SK-MEL-5 (cell line): ENCODE measurements around the gene MADD. TPM values are rescaled to one million over a fixed set of nuclear protein-coding genes. Genes with fewer than 3 reads are reported as not detected.
"Not testable (repeated sequence)": the region's sequence is repeated elsewhere in the genome, so short reads cannot be mapped to it uniquely, and the experiment has no call there.

Experiments
- DNase-seq: peaks from one replicate; pipeline ENCODE4 v3.0.0-alpha.2; 2016; ENCODE audit warnings: low read depth, low spot score
- in situ Hi-C: cut with HindIII; loops from 2 replicates; pipeline ENCODE4 v1.10.0; 2016; ENCODE audit warnings: low sequenced_read_pairs, high pct_unique_total_duplicates, low pct_unique_long_range_greater_than_20kb
- total RNA-seq: library from RNA; depleted of rRNA; stranded (reverse); fragments of >200 nt; shearing (Covaris generic); gene quantifications from 2 replicates; pipeline ENCODE4 v1.2.3, GENCODE V29; 2014

Gene MADD
- total RNA-seq, 1 experiment from 2014 or later, result 15.7 TPM

- DNase-seq, result no peak
- in situ Hi-C loops, result no loop called here
These were observed 26.1 kb downstream of the MADD start for GRCh38 chr11:47296045-47296444.

GRCh38 chr11:47299078-47299477 lies 29.1 kb downstream of the MADD start:
- no peak for DNase-seq
- in situ Hi-C loops, result no loop called here

- in situ Hi-C loops, result no loop called here
- no peak for DNase-seq
These were observed 32.9 kb downstream of the MADD start for GRCh38 chr11:47302853-47303252.

- in situ Hi-C loops, result no loop called here
- no peak for DNase-seq
These were observed 36.0 kb downstream of the MADD start for GRCh38 chr11:47305734-47306483.

GRCh38 chr11:47306484-47306844 lies 36.5 kb downstream of the MADD start:
- no peak for DNase-seq
- in situ Hi-C loops, result no loop called here

- in situ Hi-C loops, result no loop called here
- no peak for DNase-seq
These were observed 38.3 kb downstream of the MADD start for GRCh38 chr11:47308050-47308823.

GRCh38 chr11:47314992-47315391 lies 45.1 kb downstream of the MADD start:
- in situ Hi-C loops, result no loop called here
- DNase-seq, result no peak

- DNase-seq, in situ Hi-C loops: not testable (repeated sequence)
These were observed 46.6 kb downstream of the MADD start for GRCh38 chr11:47316501-47316900.

GRCh38 chr11:47317064-47317828 lies 47.3 kb downstream of the MADD start:
- in situ Hi-C loops, result no loop called here
- DNase-seq, result no peak

GRCh38 chr11:47318166-47318565 lies 48.2 kb downstream of the MADD start:
- DNase-seq, result peak; percentile 19
- in situ Hi-C loops, result no loop called here

- in situ Hi-C loops, result no loop called here
- DNase-seq, result no peak
These were observed 54.6 kb downstream of the MADD start for GRCh38 chr11:47324520-47324919.

- in situ Hi-C loops, result no loop called here
- no peak for DNase-seq
These were observed 55.5 kb downstream of the MADD start for GRCh38 chr11:47325271-47326041.

- in situ Hi-C loops, result no loop called here
- no peak for DNase-seq
These were observed 56.3 kb downstream of the MADD start for GRCh38 chr11:47326198-47326597.

GRCh38 chr11:47327025-47327424 lies 57.1 kb downstream of the MADD start:
- in situ Hi-C loops, result no loop called here

GRCh38 chr11:47327949-47328348 lies 58.0 kb downstream of the MADD start:
- in situ Hi-C loops, result no loop called here
- DNase-seq, result no peak

More at GRCh38 chr11:47327025-47327424, 57.1 kb downstream of the MADD start:
- no peak for DNase-seq

GRCh38 chr11:47328449-47329390 lies 58.8 kb downstream of the MADD start:
- no peak for DNase-seq

More at GRCh38 chr11:47328449-47329390, 58.8 kb downstream of the MADD start:
- in situ Hi-C loops, result no loop called here
